GM19043 (cell line): ENCODE results near the gene RTL9.
"Not testable (repeated sequence)": the region's sequence is repeated elsewhere in the genome, so short reads cannot be mapped to it uniquely, and the experiment has no call there.

Source experiments
- ATAC-seq: cut with Tn5 transposase; IDR thresholded peaks from one replicate; pipeline ENCODE4 v1.9.1; 2021; ENCODE audit warnings: low read depth; ENCODE audit not compliant: unreplicated experiment

The RTL9 gene

DNA sequence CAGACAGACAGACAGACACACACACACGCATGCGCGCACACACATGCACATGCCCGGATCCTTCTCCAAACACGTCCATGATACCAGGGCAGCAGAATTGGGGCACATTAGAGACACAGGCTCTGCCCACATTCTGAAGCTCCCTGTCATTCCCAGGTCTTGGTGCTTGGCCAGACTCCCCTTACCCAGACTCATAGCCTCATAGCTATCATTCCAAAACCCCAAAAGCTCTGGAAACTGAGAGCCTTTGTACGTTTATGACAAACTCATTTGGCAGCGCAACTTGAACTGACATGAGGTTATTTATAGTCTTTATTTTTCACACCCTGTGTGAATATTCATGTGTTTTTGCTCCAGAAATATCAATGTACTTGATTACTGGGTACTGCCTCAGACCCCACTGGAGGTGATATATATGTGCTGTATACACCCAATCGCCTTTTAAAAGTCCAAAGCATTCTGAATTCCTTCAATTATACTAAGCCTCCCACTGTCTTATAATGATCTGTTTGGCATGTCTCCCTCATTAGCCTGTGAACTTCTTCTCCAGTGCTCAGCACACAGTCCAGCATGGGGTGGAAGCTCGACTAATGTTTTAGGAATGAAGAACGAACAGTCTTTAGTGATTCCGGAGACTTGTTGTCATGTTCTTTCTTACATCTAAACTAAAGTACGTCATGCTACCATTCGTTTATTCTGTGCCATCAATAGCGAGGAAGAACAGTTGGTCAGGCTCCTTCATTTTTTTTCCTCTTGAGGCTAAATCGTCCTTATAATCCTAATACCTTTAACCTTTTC, 45.0 kb downstream of the RTL9 start:
- no peak for ATAC-seq

DNA sequence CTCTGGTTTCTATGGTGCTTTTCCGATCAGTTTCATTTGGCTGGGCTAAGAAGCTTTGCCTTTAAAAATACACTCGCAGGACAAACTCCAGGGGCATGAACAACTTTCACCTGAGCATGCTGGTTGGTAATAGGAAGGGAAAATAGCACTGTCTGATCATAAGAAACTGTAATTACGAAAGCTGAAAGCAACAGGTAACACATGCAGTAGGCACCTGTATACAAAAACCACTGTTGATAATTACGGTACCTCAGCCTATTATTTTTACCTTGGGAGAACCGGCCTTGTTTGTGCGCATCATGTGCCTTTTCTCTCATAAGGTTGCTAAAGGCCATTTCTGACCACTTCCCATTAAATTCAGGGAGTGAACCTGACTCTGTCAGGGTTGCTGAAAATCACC, 45.7 kb downstream of the RTL9 start:
- ATAC-seq, result no peak

DNA sequence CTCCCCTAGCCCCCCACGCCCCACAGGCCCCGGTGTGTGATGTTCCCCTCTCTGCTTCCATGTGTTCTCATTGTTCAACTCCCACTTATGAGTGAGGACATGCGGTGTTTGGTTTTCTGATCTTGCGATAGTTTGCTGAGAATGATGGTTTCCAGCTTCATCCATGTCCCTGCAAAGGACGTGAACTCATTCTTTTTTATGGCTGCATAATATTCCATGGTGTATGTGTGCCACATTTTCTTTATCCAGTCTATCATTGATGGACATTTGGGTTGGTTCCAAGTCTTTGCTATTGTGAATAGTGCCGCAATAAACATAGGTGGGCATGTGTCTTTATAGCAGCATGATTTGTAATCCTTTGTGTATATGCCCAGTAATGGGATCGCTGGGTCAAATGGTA, 47.6 kb downstream of the RTL9 start:
- not testable (repeated sequence) for ATAC-seq

DNA sequence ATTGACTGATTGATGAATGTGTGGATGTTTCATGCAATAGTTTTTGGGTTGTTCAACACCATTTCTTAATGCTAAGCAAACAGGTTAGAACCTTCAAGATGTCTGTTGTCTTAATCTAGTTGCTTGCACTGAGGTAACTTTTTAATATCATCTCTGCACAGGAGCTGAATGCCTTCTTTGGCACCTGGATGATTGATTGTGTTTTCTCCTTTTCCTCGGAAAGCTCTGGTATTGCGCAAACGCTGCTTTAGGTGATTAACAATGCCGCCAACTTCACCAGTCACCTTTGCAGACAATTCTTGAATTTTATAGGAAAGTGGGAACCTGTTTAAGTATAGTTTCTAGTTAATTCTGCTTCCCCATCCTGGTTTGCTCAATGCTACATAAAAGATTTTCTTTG, 48.2 kb downstream of the RTL9 start:
- ATAC-seq, result no peak

DNA sequence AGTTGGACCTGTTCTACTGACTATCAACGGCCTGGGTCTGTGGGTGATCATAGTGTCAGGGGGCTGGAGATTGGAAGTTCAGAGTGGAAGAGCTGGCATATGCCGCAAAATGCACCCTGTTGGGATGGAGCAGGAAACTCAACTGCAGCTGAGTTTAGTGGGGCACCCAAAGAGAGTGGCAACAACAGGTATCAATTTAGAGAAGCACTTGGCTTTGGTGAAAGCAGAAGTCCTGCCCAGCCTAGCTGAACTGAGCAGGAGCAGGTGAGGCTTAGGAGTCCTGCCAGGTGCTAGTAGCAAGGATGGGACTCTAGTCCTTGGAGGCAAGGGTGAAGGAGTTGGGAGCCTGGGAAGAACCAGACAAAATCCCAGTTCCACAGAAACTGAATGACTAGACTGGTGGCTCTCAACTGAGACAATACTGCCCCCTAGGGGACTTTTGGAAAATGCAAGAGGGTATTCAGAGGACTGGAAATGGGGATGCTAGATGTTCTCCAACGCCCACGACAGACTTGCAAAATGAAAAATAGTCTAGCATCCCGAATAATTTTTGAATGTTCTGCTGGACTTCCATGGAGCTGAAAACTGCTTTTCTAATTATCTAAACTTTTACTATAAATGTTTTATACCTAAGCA, 49.4 kb downstream of the RTL9 start:
- no peak for ATAC-seq
